Heart left ventricle (tissue), 16 donors: ENCODE results near the gene FAM20C. TPM values are rescaled to one million over a fixed set of nuclear protein-coding genes. Genes with fewer than 3 reads are reported as not detected.
A peak's percentile ranks its signal among the peaks of the same experiment; 100 is the strongest.

Experiments
- ATAC-seq, 4 donors: fragments of 200-7000 bp; cut with Tn5 transposase; one replicate each; pipeline ENCODE4 v1.9.1; 2020 to 2022; ENCODE audit warnings: moderate library complexity in 4 of 4, mild to moderate bottlenecking in 3 of 4, moderate number of reproducible peaks in 1 of 4
- DNase-seq, 5 donors: peaks; one replicate each; pipeline ENCODE4 v3.0.0-alpha.2; 2020
- H3K27ac ChIP-seq, 12 donors: fragments of 200-600 bp; sonication (generic) in 4 of 12; one replicate each; pipeline versions ENCODE4 v1.5.0 to v1.8.0; 2016 to 2022; ENCODE audit warnings: mild to moderate bottlenecking in 2 of 12
- H3K27me3 ChIP-seq, 9 donors: fragments of 200-600 bp; sonication (generic) in 2 of 9; one replicate each; pipeline versions ENCODE4 v1.5.1 to v1.8.0; 2016 to 2022; ENCODE audit warnings: mild to moderate bottlenecking in 3 of 9
- H3K36me3 ChIP-seq, 9 donors: fragments of 200-600 bp; sonication (generic) in 2 of 9; one replicate each; pipeline versions ENCODE4 v1.5.0 to v1.8.0; 2018 to 2022; ENCODE audit warnings: mild to moderate bottlenecking in 2 of 9
- H3K4me1 ChIP-seq, 12 donors: fragments of 200-600 bp; sonication (generic) in 4 of 12; one replicate each; pipeline versions ENCODE4 v1.5.0 to v1.8.0; 2016 to 2022; ENCODE audit warnings: mild to moderate bottlenecking in 3 of 12
- H3K4me3 ChIP-seq, 12 donors: fragments of 200-600 bp; sonication (generic) in 4 of 12; one replicate each; pipeline versions ENCODE4 v1.5.0 to v1.8.0; 2017 to 2022; ENCODE audit warnings: mild to moderate bottlenecking in 9 of 12, moderate library complexity in 4 of 12
- H3K9me3 ChIP-seq, 12 donors: fragments of 200-600 bp; sonication (generic) in 4 of 12; one replicate each; pipeline versions ENCODE4 v1.5.0 to v1.8.0; 2016 to 2022; ENCODE audit warnings: mild to moderate bottlenecking in 1 of 12
- CTCF ChIP-seq, 12 donors: fragments of 200-600 bp; sonication (generic) in 4 of 12; IDR thresholded peaks; one replicate each; pipeline versions ENCODE4 v1.5.0 to v1.8.0; 2018 to 2022; ENCODE audit warnings: antibody characterized with exemption in 12 of 12, mild to moderate bottlenecking in 5 of 12
- POLR2A ChIP-seq, 2 donors: fragments of 450-650 bp; IDR thresholded peaks; one replicate each; pipeline ENCODE4 v1.6.1; 2017; ENCODE audit warnings: antibody characterized with exemption in 2 of 2, mild to moderate bottlenecking in 2 of 2, moderate library complexity in 2 of 2
- WGBS, 4 donors: extraction: QIAGEN DNeasy Blood & Tissue Kit in 2 of 4; methylation state at CpG; one replicate each; pipeline versions ENCODE4 v1.1.5 to v1.1.7; 2013 to 2018; 5-methylcytosine and 5-hydroxymethylcytosine counted together
- intact Hi-C, 10 donors: fragments of 100-400 bp; cut with DNase I; formaldehyde crosslinking; loops; one replicate each; pipeline versions ENCODE4 v1.11.1 to v1.14.2; 2022
- polyA plus RNA-seq, 2 donors: library from polyadenylated mRNA; stranded (reverse); fragments of 200-250 nt; gene quantifications; one replicate each; pipeline ENCODE4 v1.2.3, GENCODE V29; 2013
- total RNA-seq, 9 donors: library from RNA; depleted of rRNA in 2 of 9; stranded (reverse); fragments of >200 nt in 2 of 9; fragmentation: NEBNext Ultra II Directional in 3 of 9; extraction: Animal tissue kit (Norgen Biotek cat#: 25700) in 3 of 9; gene quantifications; one replicate each; pipeline versions ENCODE4 v1.1.0 to v1.2.4, GENCODE V29; 2016 to 2023
- donor health status: ischemic (EF 13 %, LVEDD 7.1; RV severe dilation, severe dysfunction).
- donor health status: healthy with polysubstance abuse.
- donor health status: DM: no; HTN: yes; CAD: no.
- donor health status: DM: no; HTN: no; CAD: no.
- donor health status: ischemic (EF 25% LVEDD 6.9; RV normal size, moderate dysfunction).
- donor health status: ischemic (EF 25% LVEDD 5.7; RV mildly dilated, moderate dysfunction).
- donor health status: healthy.
- donor health status: DM: yes; HTN: yes; CAD: no.
- donor health status: ischemic (EF 35%, LVEDD 5.7; RV mildly dilated, moderate dysfunction).
- donor health status: nonischemic (EF 11% LVEDD 7.7; RV severe dilation, severe dysfunction).
- donor health status: DM: yes; HTN: yes; CAD: no.
- donor health status: PGD.
- donor health status: ischemic (EF 29% LVEDD 5.4; RV normal size, mild dysfunction).
- donor health status: nonischemic (EF 23%, LVEDD 6.1; RV moderate dilation, normal function).

FAM20C gene
- total and polyA plus RNA-seq, 11 donors, result 11.1 to 52.0 (median 21.0) TPM

- 62 to 90% (median 89%) methylated on average over 18 to 50 of the region's 50 CpGs for WGBS, 4 donors
Observed at GRCh38 chr7:159370-160270, 32.8 kb upstream of the FAM20C start.

GRCh38 chr7:160958-161725, 31.2 kb upstream of the FAM20C start:
- intact Hi-C loops, result no loop called here
- 75 to 89% (median 84%) methylated on average over 18 to 27 of the region's 27 CpGs for whole genome bisulfite sequencing, 4 donors
- DNase-seq, result peak in 3 of 5 donors; percentile 13 to 42 (median 15)

More at GRCh38 chr7:159370-160270, 32.8 kb upstream of the FAM20C start:
- ATAC-seq (no peak), DNase-seq (peak in 3 of 5 donors; percentile 18 to 60 (median 24))
- H3K27ac ChIP-seq, result no peak overlapping the region
- H3K36me3 ChIP-seq, result no peaks in the 10 kb centered on the region
- H3K27me3 ChIP-seq, result peaks cover 0 to 5% (median 0%) of the 10 kb centered on the region in 9 donors
- intact Hi-C loops, result no loop called here
- H3K4me3 ChIP-seq, result peak overlapping the region in 1 of 12 donors; percentile 23
- TF ChIP-seq CTCF (IDR thresholded peaks at IDR 0.05), result no peak
- TF ChIP-seq POLR2A (IDR thresholded peaks at IDR 0.05), result no peak
- H3K9me3 ChIP-seq, result no peaks in the 10 kb centered on the region
- peaks cover 0 to 8% (median 0%) of the 10 kb centered on the region in 12 donors for H3K4me1 ChIP-seq

GRCh38 chr7:162632-163297, 29.6 kb upstream of the FAM20C start:
- Histone ChIP-seq H3K4me1 (peaks cover 0 to 16% (median 0%) of the 10 kb centered on the region in 12 donors), H3K27ac (no peak overlapping the region), H3K27me3 (peaks cover 0 to 5% (median 0%) of the 10 kb centered on the region in 9 donors), H3K36me3 (no peaks in the 10 kb centered on the region), H3K4me3 (no peak overlapping the region), H3K9me3 (no peaks in the 10 kb centered on the region)
- TF ChIP-seq CTCF (IDR thresholded peaks at IDR 0.05) (no peak), POLR2A (IDR thresholded peaks at IDR 0.05) (no peak)
- DNase-seq (peak in 3 of 5 donors; percentile 13 to 44 (median 23)), ATAC-seq (no peak)
- intact Hi-C loops, result no loop called here
- 53 to 61% (median 57%) methylated on average over 21 of the region's 21 CpGs for WGBS, 4 donors

More at GRCh38 chr7:160958-161725, 31.2 kb upstream of the FAM20C start:
- Histone ChIP-seq H3K9me3 (no peaks in the 10 kb centered on the region), H3K27ac (no peak overlapping the region), H3K36me3 (no peaks in the 10 kb centered on the region), H3K27me3 (peaks cover 0 to 5% (median 0%) of the 10 kb centered on the region in 9 donors), H3K4me3 (no peak overlapping the region), H3K4me1 (peaks cover 0 to 8% (median 0%) of the 10 kb centered on the region in 12 donors)
- no peak for ATAC-seq
- TF ChIP-seq CTCF (IDR thresholded peaks at IDR 0.05), result no peak
- no peak for TF ChIP-seq POLR2A (IDR thresholded peaks at IDR 0.05)
